Measurements from ENCODE around the gene ESRRA.

GRCh38 chr11:64296236-64296635 lies 9.1 kb upstream of the ESRRA start:
- TF ChIP-seq CTCF (IDR thresholded peaks at IDR 0.05; ENCODE audit: control extremely low read depth in 1 of 3, insufficient read depth in 1 of 3, low read depth in 1 of 3, low read length in 3 of 3) (no peak), POLR2A (IDR thresholded peaks at IDR 0.05; ENCODE audit: control extremely low read depth in 1 of 2, low read depth in 2 of 2, low read length in 2 of 2) (no peak), SUZ12 (IDR thresholded peaks at IDR 0.05; ENCODE audit: low read length) (no peak), RFX5 (IDR thresholded peaks at IDR 0.05; ENCODE audit: borderline replicate concordance, low read depth, low read length) (no peak), BCL11A (IDR thresholded peaks at IDR 0.05; ENCODE audit: low read depth in 2 of 2, low read length in 2 of 2) (no peak), JUND (IDR thresholded peaks at IDR 0.05; ENCODE audit: low read length) (no peak), ZNF274 (IDR thresholded peaks at IDR 0.05; ENCODE audit: borderline replicate concordance, extremely low read depth, low read length) (no peak), SIN3A (conservative IDR thresholded peaks at IDR 0.05 in 1 of 2, IDR thresholded peaks at IDR 0.05 in 1 of 2; ENCODE audit: low read depth in 1 of 2, low read length in 2 of 2) (no peak), TAF1 (IDR thresholded peaks at IDR 0.05; ENCODE audit: low read depth, low read length) (no peak), CEBPB (IDR thresholded peaks at IDR 0.05; ENCODE audit: low read depth, low read length) (no peak)
